RWPE1 (cell line): Measurements from ENCODE around the gene ZDHHC1.

Experiments
- CTCF ChIA-PET: fragments of 350-600 bp; sonication (Branson Sonifier 250); formaldehyde crosslinking; extraction: SDS; loops from one replicate; lab custom pipeline; 2021; lab: Yijun Ruan, JAX
- POLR2A ChIA-PET: fragments of 400-600 bp; formaldehyde crosslinking; extraction: SDS; loops from one replicate; lab custom pipeline; 2020; ENCODE audit warnings: antibody characterized with exemption; ENCODE audit not compliant: low non-redundant PET; lab: Yijun Ruan, JAX
- DNase-seq: peaks from one replicate; pipeline ENCODE4 v3.0.0; 2012; ENCODE audit warnings: low spot score
- H3K27ac ChIP-seq: fragments of 450-650 bp; 2 replicates; pipeline ENCODE4 v1.5.1; 2017
- CTCF ChIP-seq: fragments of 450-650 bp; conservative IDR thresholded peaks from 2 replicates; pipeline ENCODE4 v1.5.1; 2017; ENCODE audit warnings: low read depth, mild to moderate bottlenecking

The ZDHHC1 gene

GRCh38 chr16:67406111-67406971 is 9.9 kb downstream of the ZDHHC1 start:
- H3K27ac ChIP-seq: peak overlapping the region; percentile 42
- DNase-seq: peak; percentile 75
- ChIA-PET CTCF (interaction anchor here (0.5 to 2.3 kb wide), 2 partner anchors 21 to 1791 kb away, joined by 5 read pairs; no protein-coding TSS in a partner anchor), POLR2A (no interaction called here)
- TF ChIP-seq CTCF: no peak

DNA sequence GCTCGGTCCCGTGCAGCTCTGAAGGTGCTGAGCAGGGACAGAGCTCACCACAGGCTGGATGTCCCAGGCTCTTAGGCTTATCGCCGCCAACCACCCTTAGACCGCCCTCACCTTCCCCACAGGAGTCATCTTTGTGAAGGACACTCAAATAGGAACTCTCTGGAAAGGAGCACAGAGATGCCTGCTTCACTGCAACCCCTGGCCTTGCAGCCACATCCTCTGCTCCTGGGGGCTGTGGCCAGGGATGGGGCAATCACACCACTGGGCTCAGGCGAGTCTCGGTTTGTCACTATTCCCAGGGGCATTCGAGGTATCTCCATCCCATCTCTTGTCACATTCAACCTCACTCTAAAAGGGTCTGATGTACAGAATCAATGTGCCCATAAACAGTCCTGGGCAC is 10.9 kb downstream of the ZDHHC1 start:
- DNase-seq: no peak
- no peak for TF ChIP-seq CTCF
- POLR2A ChIA-PET: interaction anchor here (0.5 kb wide), 1 partner anchor 656 kb away, joined by 3 read pairs; no protein-coding TSS in a partner anchor
- CTCF ChIA-PET: interaction anchor here (0.9 to 1.3 kb wide), 3 partner anchors 11 to 48 kb away, joined by 3 to 4 read pairs (median 3); partner anchors contain the start of gene ZDHHC1
- no peak overlapping the region for H3K27ac ChIP-seq

DNA sequence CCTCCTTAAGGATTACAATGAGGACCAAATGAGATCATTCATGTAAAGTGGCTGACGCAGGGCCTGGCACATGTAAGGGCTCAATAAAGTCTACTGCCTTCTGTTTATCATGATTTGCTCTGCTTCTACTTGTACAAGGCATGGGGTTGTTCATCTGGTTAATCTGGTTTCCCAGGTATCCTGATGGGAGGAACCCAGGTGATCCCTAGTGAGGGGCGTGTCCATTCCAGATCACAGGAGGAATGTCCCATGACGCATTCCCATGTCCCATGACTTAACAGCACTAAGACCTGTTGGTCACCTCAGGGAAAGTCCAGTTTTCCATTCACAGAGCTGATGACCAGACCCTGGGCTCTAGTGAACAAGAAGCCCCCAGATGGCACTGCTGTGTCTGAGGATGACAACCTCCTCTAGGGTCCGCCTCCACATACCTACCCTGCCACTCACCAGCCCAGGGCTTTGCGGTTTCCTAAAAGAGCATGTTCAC is 11.5 kb downstream of the ZDHHC1 start:
- CTCF ChIA-PET: interaction anchor here (0.9 to 1.3 kb wide), 4 partner anchors 11 to 48 kb away, joined by 3 to 6 read pairs (median 4); partner anchors contain the start of gene ZDHHC1
- DNase-seq: peak; percentile 93
- H3K27ac ChIP-seq: no peak overlapping the region
- no peak for TF ChIP-seq CTCF
- POLR2A ChIA-PET: interaction anchor here (0.5 kb wide), 1 partner anchor 655 kb away, joined by 3 read pairs; no protein-coding TSS in a partner anchor

GRCh38 chr16:67403976-67404555 is 12.2 kb downstream of the ZDHHC1 start:
- DNase-seq: no peak
- ChIA-PET CTCF (interaction anchor here (0.9 kb wide), 1 partner anchor 12 kb away, joined by 6 read pairs; the partner anchor contains the start of gene ZDHHC1), POLR2A (no interaction called here)
- no peak for TF ChIP-seq CTCF
- H3K27ac ChIP-seq: no peak overlapping the region

DNA sequence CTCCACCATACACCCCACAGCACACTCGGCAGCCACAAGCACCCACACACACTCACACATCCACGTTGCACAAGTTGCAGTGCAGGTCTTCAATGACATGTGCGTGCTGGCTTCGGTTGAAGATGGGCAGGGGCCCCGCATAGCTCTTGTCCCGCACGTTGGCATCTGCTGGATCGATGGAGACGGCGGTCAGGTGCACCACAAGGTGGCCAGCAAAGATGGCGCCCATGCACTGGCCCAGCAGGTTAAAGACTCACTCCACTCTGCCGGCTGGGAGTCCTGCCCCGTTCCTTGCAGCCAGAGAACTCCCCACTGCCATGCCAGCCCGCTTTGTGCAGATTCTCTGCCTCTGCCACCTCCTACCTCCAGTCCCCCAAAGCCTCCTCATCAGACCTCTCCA is 15.4 kb downstream of the ZDHHC1 start:
- no peak overlapping the region for H3K27ac ChIP-seq
- ChIA-PET POLR2A (no interaction called here), CTCF (no interaction called here)
- DNase-seq: no peak
- no peak for TF ChIP-seq CTCF
